CD4-positive, alpha-beta memory T cell (primary cell): ENCODE measurements around the gene ACVR1B. TPM values are rescaled to one million over a fixed set of nuclear protein-coding genes. Genes with fewer than 3 reads are reported as not detected.
A peak's percentile ranks its signal among the peaks of the same experiment; 100 is the strongest.

Experiments
- CTCF ChIA-PET: fragments of 350-600 bp; sonication (Branson Sonifier 250); formaldehyde crosslinking; loops from one replicate; lab custom pipeline; 2021; ENCODE audit warnings: inconsistent platforms; ENCODE audit not compliant: partially characterized antibody; lab: Charles Lee
- POLR2A ChIA-PET: fragments of 350-600 bp; sonication (Branson Sonifier 250); formaldehyde crosslinking; loops from one replicate; lab custom pipeline; 2021; ENCODE audit not compliant: partially characterized antibody; lab: Charles Lee
- DNase-seq, 5 donors: peaks; one replicate each; pipeline versions ENCODE4 v3.0.0 to v3.0.0-alpha.2; 2020 to 2022; ENCODE audit warnings: mixed read lengths in 1 of 5
- H3K27ac ChIP-seq: one replicate; pipeline ENCODE4 v1.7.0; 2013; ENCODE audit warnings: low read depth, low read length
- H3K27me3 ChIP-seq: 2 replicates; pipeline ENCODE4 v1.7.0; 2013; ENCODE audit warnings: mild to moderate bottlenecking, low read length, moderate library complexity; ENCODE audit not compliant: insufficient read depth
- H3K36me3 ChIP-seq: 2 replicates; pipeline ENCODE4 v1.7.0; 2013; ENCODE audit warnings: mild to moderate bottlenecking, low read length, moderate library complexity; ENCODE audit not compliant: insufficient read depth
- H3K4me1 ChIP-seq: 2 replicates; pipeline ENCODE4 v1.7.0; 2013; ENCODE audit warnings: mild to moderate bottlenecking, low read length, moderate library complexity; ENCODE audit not compliant: insufficient read depth
- H3K4me3 ChIP-seq, 2 donors: one replicate each; pipeline ENCODE4 v1.7.0; 2013; ENCODE audit warnings: low read length in 2 of 2, mild to moderate bottlenecking in 1 of 2
- H3K9me3 ChIP-seq, 2 donors: one replicate each; pipeline ENCODE4 v1.7.0; 2013; ENCODE audit warnings: low read length in 2 of 2, control low read depth in 1 of 2; ENCODE audit not compliant: control insufficient read depth in 1 of 2
- H3K27ac Mint-ChIP-seq, 7 donors: one replicate each; pipeline ENCODE4 v1.8.0; 2020 to 2021; ENCODE audit warnings: mixed read lengths in 7 of 7, mild to moderate bottlenecking in 6 of 7, inconsistent platforms in 3 of 7, moderate library complexity in 3 of 7
- H3K27me3 Mint-ChIP-seq, 2 donors: one replicate each; pipeline ENCODE4 v1.8.0; 2020 to 2021; ENCODE audit warnings: mixed read lengths in 2 of 2
- H3K36me3 Mint-ChIP-seq, 2 donors: one replicate each; pipeline ENCODE4 v1.8.0; 2020 to 2021; ENCODE audit warnings: mixed read lengths in 2 of 2, inconsistent platforms in 1 of 2, mild to moderate bottlenecking in 1 of 2
- H3K4me1 Mint-ChIP-seq, 4 donors: one replicate each; pipeline ENCODE4 v1.8.0; 2020 to 2021; ENCODE audit warnings: mixed read lengths in 4 of 4, mild to moderate bottlenecking in 1 of 4
- H3K4me3 Mint-ChIP-seq, 8 donors: one replicate each; pipeline ENCODE4 v1.8.0; 2020 to 2021; ENCODE audit warnings: mixed read lengths in 8 of 8, mild to moderate bottlenecking in 7 of 8, moderate library complexity in 6 of 8, inconsistent platforms in 3 of 8
- H3K9me3 Mint-ChIP-seq, 8 donors: one replicate each; pipeline ENCODE4 v1.8.0; 2020 to 2021; ENCODE audit warnings: mixed read lengths in 8 of 8, mild to moderate bottlenecking in 5 of 8, inconsistent platforms in 3 of 8, moderate library complexity in 1 of 8
- intact Hi-C: fragments of 100-400 bp; cut with micrococcal nuclease; formaldehyde crosslinking; loops from one replicate; pipeline ENCODE4 v1.15.1; 2023
- polyA plus RNA-seq, 2 donors: library from polyadenylated mRNA; unstranded; fragments of 300-500 nt; fragmentation: Illumina TruSeq; gene quantifications; one replicate each; pipeline ENCODE4 v1.2.3, GENCODE V29; 2021
- total RNA-seq, 2 experiments: library from RNA; stranded (reverse); gene quantifications; one replicate each; pipeline ENCODE4 v1.2.3, GENCODE V29; 2021

ACVR1B gene
- total and polyA plus RNA-seq, 4 experiments from 2014 or later, result 0.42 to 12.6 (median 6.7) TPM

GRCh38 chr12:51925346-51926063 is 26.0 kb upstream of the ACVR1B start:
- ChIA-PET CTCF (interaction anchor here (1.1 to 3.4 kb wide), 3 partner anchors 9 to 55 kb away, joined by 3 to 15 read pairs (median 8); no protein-coding TSS in a partner anchor), POLR2A (no interaction called here)
- Histone ChIP-seq H3K4me1 (peaks cover 9% of the 10 kb centered on the region), H3K4me3 (no peak overlapping the region), H3K27ac (no peak overlapping the region), H3K9me3 (no peaks in the 10 kb centered on the region), H3K36me3 (no peaks in the 10 kb centered on the region), H3K27me3 (no peaks in the 10 kb centered on the region)
- no peaks in the 10 kb centered on the region for H3K9me3 Mint-ChIP-seq
- H3K4me1 Mint-ChIP-seq, result peaks cover 3 to 14% (median 5%) of the 10 kb centered on the region in 4 donors
- H3K4me3 Mint-ChIP-seq, result no peak overlapping the region
- DNase-seq, result no peak
- intact Hi-C loops, result loop anchor here (1.0 kb wide), 1 partner anchor 55 kb away; no protein-coding TSS in a partner anchor
- peak overlapping the region in 2 of 7 donors; percentile 14 to 25 for H3K27ac Mint-ChIP-seq
- no peaks in the 10 kb centered on the region for H3K36me3 Mint-ChIP-seq
- H3K27me3 Mint-ChIP-seq, result no peaks in the 10 kb centered on the region

DNA sequence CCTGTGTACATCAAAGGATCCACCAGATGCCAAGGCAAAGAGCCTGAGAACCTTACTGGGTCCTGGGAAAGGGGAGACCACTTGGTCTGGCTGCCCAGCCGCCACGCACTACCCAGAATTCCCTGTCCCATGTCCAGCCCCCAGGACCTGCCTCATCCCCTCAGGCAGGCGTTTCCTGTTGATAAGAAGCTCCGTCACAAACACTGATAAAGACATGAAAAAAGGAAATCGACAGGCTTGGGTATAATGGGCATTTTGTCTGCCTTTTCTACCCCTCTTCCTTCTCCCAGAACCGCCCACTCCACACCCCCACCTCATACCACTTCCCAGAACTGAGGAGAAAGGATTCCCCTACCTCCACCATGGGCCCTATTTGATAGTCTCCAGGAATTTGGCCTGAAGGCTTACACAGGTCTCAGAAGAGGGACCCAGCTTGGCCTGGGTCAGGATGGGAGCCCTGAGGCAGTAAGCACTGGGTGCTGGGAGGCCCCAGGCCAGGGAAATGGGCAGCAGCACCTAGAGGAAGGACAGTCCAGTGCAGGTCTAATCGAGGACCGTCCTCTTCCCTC is 25.4 kb upstream of the ACVR1B start:
- H3K27ac ChIP-seq, result no peak overlapping the region
- CTCF ChIA-PET, result interaction anchor here (1.8 to 3.4 kb wide), 3 partner anchors 49 to 55 kb away, joined by 8 to 15 read pairs (median 9); no protein-coding TSS in a partner anchor

DNA sequence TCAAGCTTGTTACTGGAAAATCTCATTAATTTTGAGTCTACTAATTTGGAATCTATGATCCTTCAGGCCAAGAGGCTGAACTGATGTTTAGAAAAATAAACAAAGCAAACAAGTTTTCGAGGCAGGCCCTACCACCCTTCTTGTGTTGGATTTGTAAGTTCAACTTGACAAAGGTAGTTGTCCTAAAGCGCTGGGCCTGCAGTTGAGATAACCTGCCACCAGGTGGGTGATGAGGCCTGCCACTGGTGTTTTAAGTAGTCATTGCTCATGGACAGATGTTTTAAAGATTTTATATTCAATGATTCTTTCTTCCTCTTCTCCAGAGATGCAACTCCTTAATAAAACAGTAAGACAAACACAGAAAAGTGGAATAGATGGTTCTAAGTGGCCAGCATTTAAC is 24.8 kb upstream of the ACVR1B start:
- no peaks in the 10 kb centered on the region for H3K36me3 ChIP-seq
- H3K9me3 Mint-ChIP-seq, result no peaks in the 10 kb centered on the region
- H3K27ac Mint-ChIP-seq, result no peak overlapping the region
- H3K27me3 ChIP-seq, result no peaks in the 10 kb centered on the region
- no peaks in the 10 kb centered on the region for H3K9me3 ChIP-seq
- no peak overlapping the region for H3K4me3 ChIP-seq
- peak; percentile 26 to 61 (median 30) for DNase-seq
- H3K4me1 ChIP-seq, result peaks cover 9% of the 10 kb centered on the region
- ChIA-PET CTCF (interaction anchor here (0.7 to 3.4 kb wide), 6 partner anchors 8 to 99 kb away, joined by 3 to 15 read pairs (median 6); no protein-coding TSS in a partner anchor), POLR2A (interaction anchor here (0.6 kb wide), 1 partner anchor 51 kb away, joined by 3 read pairs; no protein-coding TSS in a partner anchor)
- peaks cover 3 to 14% (median 5%) of the 10 kb centered on the region in 4 donors for H3K4me1 Mint-ChIP-seq
- H3K27me3 Mint-ChIP-seq, result no peaks in the 10 kb centered on the region
- no peak overlapping the region for H3K27ac ChIP-seq
- no peaks in the 10 kb centered on the region for H3K36me3 Mint-ChIP-seq
- H3K4me3 Mint-ChIP-seq, result no peak overlapping the region
- intact Hi-C loops, result loop anchor here (1.0 kb wide), 1 partner anchor 54 kb away; no protein-coding TSS in a partner anchor

More for the DNA sequence above, 25.4 kb upstream of the ACVR1B start:
- H3K4me1 ChIP-seq, result peaks cover 9% of the 10 kb centered on the region
- Mint-ChIP-seq H3K4me3 (no peak overlapping the region), H3K4me1 (peaks cover 3 to 14% (median 5%) of the 10 kb centered on the region in 4 donors), H3K27ac (peak overlapping the region in 1 of 7 donors; percentile 43), H3K36me3 (no peaks in the 10 kb centered on the region), H3K9me3 (no peaks in the 10 kb centered on the region), H3K27me3 (no peaks in the 10 kb centered on the region)
- DNase-seq, result no peak
- POLR2A ChIA-PET, result interaction anchor here (0.6 kb wide), 1 partner anchor 51 kb away, joined by 3 read pairs; no protein-coding TSS in a partner anchor
- H3K36me3 ChIP-seq, result no peaks in the 10 kb centered on the region
- intact Hi-C loops, result loop anchor here (1.0 kb wide), 1 partner anchor 54 kb away; no protein-coding TSS in a partner anchor
- H3K27me3 ChIP-seq, result no peaks in the 10 kb centered on the region
- no peaks in the 10 kb centered on the region for H3K9me3 ChIP-seq
- H3K4me3 ChIP-seq, result no peak overlapping the region

DNA sequence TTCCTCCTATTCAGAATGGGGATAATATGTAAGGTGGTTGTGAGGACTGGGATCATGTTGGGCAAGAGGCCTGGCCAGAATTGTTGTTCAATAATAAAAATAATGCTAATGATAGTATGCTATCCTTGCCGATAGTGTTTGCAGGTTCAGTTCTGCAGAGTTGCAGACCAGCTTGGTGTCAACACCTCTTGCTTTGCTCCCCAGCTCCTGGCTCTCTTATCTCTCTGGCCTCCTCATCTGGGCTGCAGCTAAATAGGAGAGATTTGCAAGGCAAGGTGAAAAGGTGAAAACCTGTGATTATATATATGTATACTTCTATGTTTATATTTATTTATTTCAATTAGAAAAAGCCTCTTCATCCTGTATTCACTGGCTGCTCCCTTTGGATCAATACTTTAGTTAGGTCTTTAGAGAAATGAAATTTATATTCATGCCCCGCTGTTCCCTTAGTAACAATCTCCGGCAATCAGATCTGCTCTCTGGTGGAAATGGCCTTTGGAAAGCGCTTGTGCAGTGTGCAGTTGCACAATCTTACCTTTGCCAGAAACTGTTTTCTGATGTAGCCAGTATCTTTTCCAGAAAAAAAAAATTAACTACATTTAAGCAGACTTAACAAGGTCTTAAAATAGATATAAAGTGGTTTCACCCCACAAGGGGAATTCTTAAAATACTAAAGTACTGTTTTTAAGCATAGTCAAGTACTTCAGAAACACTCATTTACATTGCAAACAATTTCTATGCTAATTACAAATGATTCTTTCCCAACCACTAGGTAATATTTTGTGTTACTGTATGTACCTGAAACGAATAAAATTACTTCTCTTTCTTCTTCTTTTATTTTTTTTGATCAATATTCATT is 19.1 kb upstream of the ACVR1B start:
- Histone ChIP-seq H3K36me3 (no peaks in the 10 kb centered on the region), H3K4me3 (no peak overlapping the region), H3K27me3 (no peaks in the 10 kb centered on the region), H3K4me1 (no peaks in the 10 kb centered on the region), H3K27ac (no peak overlapping the region), H3K9me3 (no peaks in the 10 kb centered on the region)
- H3K36me3 Mint-ChIP-seq, result no peaks in the 10 kb centered on the region
- ChIA-PET POLR2A (no interaction called here), CTCF (interaction anchor here (1.5 kb wide), 1 partner anchor 10 kb away, joined by 4 read pairs; no protein-coding TSS in a partner anchor)
- DNase-seq, result no peak
- H3K27me3 Mint-ChIP-seq, result peaks cover 0 to 2% of the 10 kb centered on the region in 2 donors
- no peak overlapping the region for H3K4me3 Mint-ChIP-seq
- no peaks in the 10 kb centered on the region for H3K9me3 Mint-ChIP-seq
- no peak overlapping the region for H3K27ac Mint-ChIP-seq
- intact Hi-C loops, result no loop called here
- H3K4me1 Mint-ChIP-seq, result no peaks in the 10 kb centered on the region

DNA sequence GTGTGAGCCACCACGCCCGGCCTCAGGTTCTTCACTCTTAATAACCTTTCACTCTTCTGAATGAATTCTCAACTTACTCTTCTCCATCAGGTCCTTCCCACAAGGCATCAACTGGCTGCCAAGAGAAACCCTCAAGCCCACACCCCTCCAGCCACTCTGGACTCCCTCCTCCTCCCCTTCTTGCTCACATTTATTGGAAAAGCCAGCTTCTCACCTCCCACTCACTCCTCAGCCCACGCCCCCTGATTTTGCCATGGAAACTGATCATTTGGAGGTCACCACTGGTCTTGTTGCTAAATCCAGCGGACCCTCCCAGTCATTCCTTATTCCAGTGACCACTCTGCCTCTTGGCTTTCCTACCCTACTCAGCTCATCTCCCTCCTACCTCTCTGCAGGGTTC is 17.4 kb upstream of the ACVR1B start:
- Mint-ChIP-seq H3K4me3 (no peak overlapping the region), H3K9me3 (no peaks in the 10 kb centered on the region), H3K36me3 (no peaks in the 10 kb centered on the region), H3K27ac (no peak overlapping the region), H3K4me1 (no peaks in the 10 kb centered on the region), H3K27me3 (peaks cover 0 to 2% of the 10 kb centered on the region in 2 donors)
- ChIA-PET POLR2A (no interaction called here), CTCF (interaction anchor here (1.4 to 2.7 kb wide), 2 partner anchors 11 to 59 kb away, joined by 5 to 9 read pairs; no protein-coding TSS in a partner anchor)
- Histone ChIP-seq H3K27me3 (no peaks in the 10 kb centered on the region), H3K27ac (no peak overlapping the region), H3K9me3 (no peaks in the 10 kb centered on the region), H3K4me1 (no peaks in the 10 kb centered on the region), H3K4me3 (no peak overlapping the region), H3K36me3 (no peaks in the 10 kb centered on the region)
- intact Hi-C loops, result no loop called here
- DNase-seq, result no peak

GRCh38 chr12:51937926-51938325 is 13.6 kb upstream of the ACVR1B start:
- POLR2A ChIA-PET, result no interaction called here
- Mint-ChIP-seq H3K9me3 (peaks cover 0 to 2% (median 0%) of the 10 kb centered on the region in 8 donors), H3K27ac (no peak overlapping the region), H3K27me3 (peaks cover 5 to 8% of the 10 kb centered on the region in 2 donors), H3K4me3 (no peak overlapping the region), H3K4me1 (peaks cover 0 to 7% (median 4%) of the 10 kb centered on the region in 4 donors), H3K36me3 (no peaks in the 10 kb centered on the region)
- no peaks in the 10 kb centered on the region for H3K36me3 ChIP-seq
- no peaks in the 10 kb centered on the region for H3K9me3 ChIP-seq
- H3K27me3 ChIP-seq, result no peaks in the 10 kb centered on the region
- DNase-seq, result no peak
- intact Hi-C loops, result no loop called here
- H3K4me1 ChIP-seq, result no peaks in the 10 kb centered on the region
- H3K4me3 ChIP-seq, result no peak overlapping the region
- CTCF ChIA-PET, result interaction anchor here (1.1 to 1.5 kb wide), 3 partner anchors 8 to 87 kb away, joined by 3 to 4 read pairs (median 3); no protein-coding TSS in a partner anchor
- H3K27ac ChIP-seq, result no peak overlapping the region
